Measurements from ENCODE around the gene CAMK2B. TPM values are rescaled to one million over a fixed set of nuclear protein-coding genes. Genes with fewer than 3 reads are reported as not detected.

The CAMK2B gene
- total and polyA plus RNA-seq, 2 of the 13 experiments (the other 11 are each of a cell fraction or from before 2014, with no cell fraction given): 0.27 to 0.48 TPM

DNA sequence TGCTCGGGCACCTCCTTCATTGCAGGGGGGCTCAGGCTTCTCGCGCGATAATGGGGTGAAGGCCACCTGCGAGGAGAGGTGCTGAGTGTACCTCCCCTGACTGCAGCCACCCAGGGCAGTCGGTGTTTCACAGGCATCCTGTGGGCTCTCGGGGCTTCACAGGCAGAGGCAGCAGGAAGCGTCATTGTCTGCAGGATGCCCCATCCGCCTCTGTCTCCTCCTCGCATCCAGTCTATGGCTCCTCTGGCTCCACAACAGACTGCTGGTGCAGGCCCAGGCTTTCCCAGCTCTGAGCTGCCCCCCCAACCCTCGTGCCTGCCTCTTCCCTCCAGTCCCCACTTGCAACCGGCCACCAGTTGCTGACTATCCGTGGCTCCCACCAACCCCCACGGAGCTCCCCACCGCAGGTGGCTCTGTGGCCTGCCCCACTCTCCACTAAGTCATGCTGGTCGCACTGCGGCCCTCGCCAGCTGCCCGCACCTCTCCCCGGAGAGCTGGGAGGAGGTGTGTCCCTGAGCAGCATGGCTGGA is 36.5 kb downstream of the CAMK2B start:
- H3K4me3 ChIP-seq (replicated peaks in 1 of 3; ENCODE audit: insufficient read depth in 1 of 3, low read depth in 2 of 3, low read length in 3 of 3): no peak overlapping the region
- no peaks in the 10 kb centered on the region for H3K4me1 ChIP-seq (ENCODE audit: insufficient read depth, low read length)
- in situ Hi-C loops (cut with HindIII; ENCODE audit: extremely low pct_ligation_motif_present, low pct_unique_long_range_greater_than_20kb): no loop called here
- intact Hi-C loops (cut with micrococcal nuclease; ENCODE audit: unreplicated experiment): no loop called here
- H3K4me2 ChIP-seq (ENCODE audit: low read depth, low read length): no peak overlapping the region
- H3K9ac ChIP-seq (ENCODE audit: insufficient read depth, low read depth, low read length): no peak overlapping the region
- ATAC-seq (no peak), DNase-seq (ENCODE audit: low spot score) (no peak), FAIRE-seq (no peak)
- no peaks in the 10 kb centered on the region for H3K36me3 ChIP-seq (replicated peaks in 1 of 2; ENCODE audit: control insufficient read depth in 1 of 2, insufficient read depth in 2 of 2, low read length in 2 of 2)
- POLR2A ChIA-PET: no interaction called here
- BruUV-seq (replicated peaks): no TSS peak
- H3K79me2 ChIP-seq (ENCODE audit: insufficient read depth, low read length): no peaks in the 10 kb centered on the region
- TF ChIP-seq, protein P1, sequence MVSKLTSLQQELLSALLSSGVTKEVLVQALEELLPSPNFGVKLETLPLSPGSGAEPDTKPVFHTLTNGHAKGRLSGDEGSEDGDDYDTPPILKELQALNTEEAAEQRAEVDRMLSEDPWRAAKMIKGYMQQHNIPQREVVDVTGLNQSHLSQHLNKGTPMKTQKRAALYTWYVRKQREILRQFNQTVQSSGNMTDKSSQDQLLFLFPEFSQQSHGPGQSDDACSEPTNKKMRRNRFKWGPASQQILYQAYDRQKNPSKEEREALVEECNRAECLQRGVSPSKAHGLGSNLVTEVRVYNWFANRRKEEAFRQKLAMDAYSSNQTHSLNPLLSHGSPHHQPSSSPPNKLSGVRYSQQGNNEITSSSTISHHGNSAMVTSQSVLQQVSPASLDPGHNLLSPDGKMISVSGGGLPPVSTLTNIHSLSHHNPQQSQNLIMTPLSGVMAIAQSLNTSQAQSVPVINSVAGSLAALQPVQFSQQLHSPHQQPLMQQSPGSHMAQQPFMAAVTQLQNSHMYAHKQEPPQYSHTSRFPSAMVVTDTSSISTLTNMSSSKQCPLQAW (CRISPR knock-in tag; IDR thresholded peaks at IDR 0.05): no peak
- TF ChIP-seq NONO (IDR thresholded peaks at IDR 0.05) (no peak), NONO (CRISPR knock-in tag; conservative IDR thresholded peaks at IDR 0.05) (no peak), ZNF136 (CRISPR knock-in tag; IDR thresholded peaks at IDR 0.05; ENCODE audit: low read depth) (no peak), TCF12 (IDR thresholded peaks at IDR 0.05) (no peak), TCF12 (CRISPR knock-in tag; IDR thresholded peaks at IDR 0.05) (no peak), ZNF709 (CRISPR knock-in tag; IDR thresholded peaks at IDR 0.05) (no peak), SSRP1 (CRISPR knock-in tag; IDR thresholded peaks at IDR 0.05) (no peak), ZNF720 (CRISPR knock-in tag; IDR thresholded peaks at IDR 0.05) (no peak), ZBTB20 (CRISPR knock-in tag; IDR thresholded peaks at IDR 0.05; ENCODE audit: borderline replicate concordance, low read depth) (no peak), ZNF670 (CRISPR knock-in tag; IDR thresholded peaks at IDR 0.05; ENCODE audit: borderline replicate concordance) (no peak), JUNB (CRISPR knock-in tag; IDR thresholded peaks at IDR 0.05; ENCODE audit: borderline replicate concordance) (no peak), ZNF326 (CRISPR knock-in tag; IDR thresholded peaks at IDR 0.05; ENCODE audit: borderline replicate concordance) (no peak), NFYB (CRISPR knock-in tag; IDR thresholded peaks at IDR 0.05) (no peak), RAD51 (IDR thresholded peaks at IDR 0.05; ENCODE audit: borderline replicate concordance) (no peak), ZNF256 (CRISPR knock-in tag; conservative IDR thresholded peaks at IDR 0.05) (no peak), SRSF1 (optimal IDR thresholded peaks at IDR 0.05; ENCODE audit: low read depth, low read length) (no peak)
- TF ChIP-seq, protein P2, sequence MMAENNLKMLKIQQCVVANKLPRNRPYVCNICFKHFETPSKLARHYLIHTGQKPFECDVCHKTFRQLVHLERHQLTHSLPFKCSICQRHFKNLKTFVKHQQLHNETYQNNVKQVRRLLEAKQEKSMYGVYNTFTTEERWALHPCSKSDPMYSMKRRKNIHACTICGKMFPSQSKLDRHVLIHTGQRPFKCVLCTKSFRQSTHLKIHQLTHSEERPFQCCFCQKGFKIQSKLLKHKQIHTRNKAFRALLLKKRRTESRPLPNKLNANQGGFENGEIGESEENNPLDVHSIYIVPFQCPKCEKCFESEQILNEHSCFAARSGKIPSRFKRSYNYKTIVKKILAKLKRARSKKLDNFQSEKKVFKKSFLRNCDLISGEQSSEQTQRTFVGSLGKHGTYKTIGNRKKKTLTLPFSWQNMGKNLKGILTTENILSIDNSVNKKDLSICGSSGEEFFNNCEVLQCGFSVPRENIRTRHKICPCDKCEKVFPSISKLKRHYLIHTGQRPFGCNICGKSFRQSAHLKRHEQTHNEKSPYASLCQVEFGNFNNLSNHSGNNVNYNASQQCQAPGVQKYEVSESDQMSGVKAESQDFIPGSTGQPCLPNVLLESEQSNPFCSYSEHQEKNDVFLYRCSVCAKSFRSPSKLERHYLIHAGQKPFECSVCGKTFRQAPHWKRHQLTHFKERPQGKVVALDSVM (CRISPR knock-in tag; IDR thresholded peaks at IDR 0.05): no peak
- TF ChIP-seq, protein P3, sequence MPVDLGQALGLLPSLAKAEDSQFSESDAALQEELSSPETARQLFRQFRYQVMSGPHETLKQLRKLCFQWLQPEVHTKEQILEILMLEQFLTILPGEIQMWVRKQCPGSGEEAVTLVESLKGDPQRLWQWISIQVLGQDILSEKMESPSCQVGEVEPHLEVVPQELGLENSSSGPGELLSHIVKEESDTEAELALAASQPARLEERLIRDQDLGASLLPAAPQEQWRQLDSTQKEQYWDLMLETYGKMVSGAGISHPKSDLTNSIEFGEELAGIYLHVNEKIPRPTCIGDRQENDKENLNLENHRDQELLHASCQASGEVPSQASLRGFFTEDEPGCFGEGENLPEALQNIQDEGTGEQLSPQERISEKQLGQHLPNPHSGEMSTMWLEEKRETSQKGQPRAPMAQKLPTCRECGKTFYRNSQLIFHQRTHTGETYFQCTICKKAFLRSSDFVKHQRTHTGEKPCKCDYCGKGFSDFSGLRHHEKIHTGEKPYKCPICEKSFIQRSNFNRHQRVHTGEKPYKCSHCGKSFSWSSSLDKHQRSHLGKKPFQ (CRISPR knock-in tag; IDR thresholded peaks at IDR 0.05; ENCODE audit: insufficient replicate concordance): no peak
- TF ChIP-seq, protein P4, sequence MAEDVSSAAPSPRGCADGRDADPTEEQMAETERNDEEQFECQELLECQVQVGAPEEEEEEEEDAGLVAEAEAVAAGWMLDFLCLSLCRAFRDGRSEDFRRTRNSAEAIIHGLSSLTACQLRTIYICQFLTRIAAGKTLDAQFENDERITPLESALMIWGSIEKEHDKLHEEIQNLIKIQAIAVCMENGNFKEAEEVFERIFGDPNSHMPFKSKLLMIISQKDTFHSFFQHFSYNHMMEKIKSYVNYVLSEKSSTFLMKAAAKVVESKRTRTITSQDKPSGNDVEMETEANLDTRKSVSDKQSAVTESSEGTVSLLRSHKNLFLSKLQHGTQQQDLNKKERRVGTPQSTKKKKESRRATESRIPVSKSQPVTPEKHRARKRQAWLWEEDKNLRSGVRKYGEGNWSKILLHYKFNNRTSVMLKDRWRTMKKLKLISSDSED (CRISPR knock-in tag; IDR thresholded peaks at IDR 0.05): no peak
- no peak overlapping the region for H3K27ac ChIP-seq (ENCODE audit: extremely low read length, insufficient read depth, low read length)
- H3K27me3 ChIP-seq (ENCODE audit: control insufficient read depth in 1 of 2, insufficient read depth in 2 of 2, low read length in 2 of 2): peaks cover 12 to 96% of the 10 kb centered on the region in 2 experiments
- WGBS (ENCODE audit: low lambda C conversion rate): 44% methylated on average over 9 of the region's 20 CpGs
- CTCF ChIA-PET (ENCODE audit: low intra/inter-chr PET ratio, low total read pairs): no interaction called here
- H2AFZ ChIP-seq (ENCODE audit: low read length): no peak overlapping the region
- no peaks in the 10 kb centered on the region for H4K20me1 ChIP-seq (ENCODE audit: insufficient read depth, low read length)
- no peaks in the 10 kb centered on the region for H3K9me3 ChIP-seq (ENCODE audit: low read length)
